AG10803 (cell line): ENCODE measurements around the gene DYNC1H1.
A peak's percentile ranks its signal among the peaks of the same experiment; 100 is the strongest.

Experiments used
- DNase-seq: peaks from one replicate; pipeline ENCODE4 v3.0.0; 2010; ENCODE audit warnings: low read depth
- H3K4me3 ChIP-seq: 2 replicates; pipeline ENCODE4 v1.5.1; 2011; ENCODE audit warnings: mild to moderate bottlenecking, low read length, control low read depth
- CTCF ChIP-seq: conservative IDR thresholded peaks from 2 replicates; pipeline ENCODE4 v1.5.1; 2011; ENCODE audit warnings: mild to moderate bottlenecking, low read length, control low read depth, inconsistent platforms

DYNC1H1 gene

DNA sequence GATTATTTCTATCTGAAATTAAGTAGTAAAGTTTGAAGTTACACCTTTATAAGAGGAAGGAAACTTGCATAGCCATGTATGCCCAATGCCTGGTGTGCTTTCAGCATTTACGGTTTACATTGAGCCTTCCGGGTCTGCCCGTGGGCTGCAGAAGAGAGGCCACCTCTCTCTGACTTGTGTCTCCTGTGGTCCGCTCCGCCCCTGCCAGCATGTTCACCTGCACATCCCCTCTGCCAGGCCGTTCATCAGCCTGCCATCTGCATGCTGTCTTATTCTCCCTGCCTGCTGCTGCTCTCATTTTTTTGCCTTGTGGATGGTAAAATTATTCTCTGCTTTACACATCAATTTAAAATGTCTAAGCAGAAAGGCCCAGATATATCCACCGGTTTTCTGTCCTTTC is 41.5 kb upstream of the DYNC1H1 start:
- DNase-seq = no peak
- no peak overlapping the region for H3K4me3 ChIP-seq
- TF ChIP-seq CTCF = no peak

GRCh38 chr14:101925152-101925551 is 39.2 kb upstream of the DYNC1H1 start:
- H3K4me3 ChIP-seq = no peak overlapping the region
- no peak for TF ChIP-seq CTCF
- no peak for DNase-seq

- TF ChIP-seq CTCF = no peak
- no peak overlapping the region for H3K4me3 ChIP-seq
- no peak for DNase-seq
These were observed 38.3 kb upstream of the DYNC1H1 start for GRCh38 chr14:101926085-101926484.

- no peak for DNase-seq
- H3K4me3 ChIP-seq = no peak overlapping the region
- no peak for TF ChIP-seq CTCF
These were observed 37.8 kb upstream of the DYNC1H1 start for GRCh38 chr14:101926620-101927019.

DNA sequence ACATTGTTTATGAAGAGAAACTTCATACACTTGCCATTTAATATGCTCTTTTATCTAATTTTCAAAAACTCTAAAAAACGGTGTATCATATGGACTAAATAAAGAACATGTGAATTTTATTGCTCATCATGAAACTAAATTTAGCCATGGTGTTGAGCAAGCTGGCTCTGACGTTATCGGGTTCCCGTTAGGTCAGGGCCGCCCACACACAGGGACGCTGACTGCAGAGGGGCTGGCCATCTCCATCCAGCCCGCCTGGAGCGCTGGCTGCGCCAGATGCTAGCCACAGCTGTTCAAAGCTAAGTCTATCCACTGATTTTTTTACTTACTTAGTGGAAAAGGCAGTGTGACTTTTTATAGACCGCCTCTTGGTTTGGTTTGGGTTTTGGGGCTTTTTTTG is 36.5 kb upstream of the DYNC1H1 start:
- DNase-seq = peak; percentile 95

DNA sequence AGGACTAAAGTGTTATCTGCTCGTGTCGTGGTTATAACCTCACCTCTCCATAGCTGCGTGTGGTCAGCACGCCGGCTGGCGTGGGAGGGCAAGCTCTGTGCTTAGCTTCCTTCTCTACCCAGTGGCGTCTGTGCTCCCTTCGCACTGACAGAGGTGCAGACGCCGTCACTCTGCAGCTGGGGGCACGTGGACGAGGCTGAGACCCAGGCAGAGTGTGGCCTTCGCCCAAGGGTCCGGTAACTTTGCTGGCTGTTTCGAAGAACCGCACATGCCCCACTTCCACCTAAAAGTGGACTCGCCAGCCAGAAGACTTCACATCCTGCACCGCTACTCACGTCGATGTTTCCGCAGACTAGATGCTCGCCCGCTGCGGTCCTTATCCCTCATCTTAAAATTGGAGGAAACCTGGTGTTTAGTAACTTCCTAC is 35.9 kb upstream of the DYNC1H1 start:
- TF ChIP-seq CTCF = no peak
- H3K4me3 ChIP-seq = no peak overlapping the region; the same call in 1 of the 2 replicates
- no peak for DNase-seq

More for the DNA sequence above, 36.5 kb upstream of the DYNC1H1 start:
- TF ChIP-seq CTCF = no peak
- H3K4me3 ChIP-seq = no peak overlapping the region

- DNase-seq = no peak
- no peak overlapping the region for H3K4me3 ChIP-seq
- TF ChIP-seq CTCF = no peak
These were observed 35.3 kb upstream of the DYNC1H1 start for GRCh38 chr14:101929096-101929495.
